ENCODE results near the gene LONRF2.

The LONRF2 gene

GRCh38 chr2:100271210-100271609 is 51.1 kb downstream of the LONRF2 start:
- Histone ChIP-seq H3K9ac (ENCODE audit: low read depth, low read length) (no peak overlapping the region), H3K27ac (ENCODE audit: low read length) (no peak overlapping the region), H3K4me1 (ENCODE audit: insufficient read depth, low read length) (no peaks in the 10 kb centered on the region), H3K36me3 (ENCODE audit: insufficient read depth, low read depth, low read length) (no peaks in the 10 kb centered on the region), H3K4me3 (ENCODE audit: low read length) (no peak overlapping the region), H3K9me3 (ENCODE audit: insufficient read depth, low read depth, low read length) (no peaks in the 10 kb centered on the region), H3K27me3 (ENCODE audit: insufficient read depth, low read length) (no peaks in the 10 kb centered on the region)

- H3K27ac ChIP-seq (ENCODE audit: low read length): no peak overlapping the region
- H3K4me1 ChIP-seq (ENCODE audit: insufficient read depth, low read length): no peaks in the 10 kb centered on the region
- no peaks in the 10 kb centered on the region for H3K9me3 ChIP-seq (ENCODE audit: insufficient read depth, low read depth, low read length)
- H3K9ac ChIP-seq (ENCODE audit: low read depth, low read length): no peak overlapping the region
- no peaks in the 10 kb centered on the region for H3K36me3 ChIP-seq (ENCODE audit: insufficient read depth, low read depth, low read length)
- H3K27me3 ChIP-seq (ENCODE audit: insufficient read depth, low read length): no peaks in the 10 kb centered on the region
- no peak overlapping the region for H3K4me3 ChIP-seq (ENCODE audit: low read length)
Observed at GRCh38 chr2:100270381-100271146, 51.7 kb downstream of the LONRF2 start.

GRCh38 chr2:100269889-100270288 is 52.4 kb downstream of the LONRF2 start:
- Histone ChIP-seq H3K27me3 (ENCODE audit: insufficient read depth, low read length) (no peaks in the 10 kb centered on the region), H3K36me3 (ENCODE audit: insufficient read depth, low read depth, low read length) (no peaks in the 10 kb centered on the region), H3K27ac (ENCODE audit: low read length) (no peak overlapping the region), H3K9me3 (ENCODE audit: insufficient read depth, low read depth, low read length) (no peaks in the 10 kb centered on the region), H3K4me3 (ENCODE audit: low read length) (no peak overlapping the region), H3K9ac (ENCODE audit: low read depth, low read length) (no peak overlapping the region), H3K4me1 (ENCODE audit: insufficient read depth, low read length) (no peaks in the 10 kb centered on the region)

- Histone ChIP-seq H3K4me1 (ENCODE audit: insufficient read depth, low read length) (no peaks in the 10 kb centered on the region), H3K9me3 (ENCODE audit: insufficient read depth, low read depth, low read length) (no peaks in the 10 kb centered on the region), H3K4me3 (ENCODE audit: low read length) (no peak overlapping the region), H3K27me3 (ENCODE audit: insufficient read depth, low read length) (no peaks in the 10 kb centered on the region), H3K36me3 (ENCODE audit: insufficient read depth, low read depth, low read length) (no peaks in the 10 kb centered on the region), H3K9ac (ENCODE audit: low read depth, low read length) (no peak overlapping the region), H3K27ac (ENCODE audit: low read length) (no peak overlapping the region)
Observed at GRCh38 chr2:100268986-100269385, 53.3 kb downstream of the LONRF2 start.

- Histone ChIP-seq H3K9ac (ENCODE audit: low read depth, low read length) (no peak overlapping the region), H3K4me3 (ENCODE audit: low read length) (no peak overlapping the region), H3K4me1 (ENCODE audit: insufficient read depth, low read length) (no peaks in the 10 kb centered on the region), H3K27ac (ENCODE audit: low read length) (no peak overlapping the region), H3K27me3 (ENCODE audit: insufficient read depth, low read length) (no peaks in the 10 kb centered on the region), H3K9me3 (ENCODE audit: insufficient read depth, low read depth, low read length) (no peaks in the 10 kb centered on the region), H3K36me3 (ENCODE audit: insufficient read depth, low read depth, low read length) (no peaks in the 10 kb centered on the region)
Observed at GRCh38 chr2:100267751-100268150, 54.5 kb downstream of the LONRF2 start.

GRCh38 chr2:100266126-100266525 is 56.2 kb downstream of the LONRF2 start:
- Histone ChIP-seq H3K4me3 (ENCODE audit: low read length) (no peak overlapping the region), H3K27ac (ENCODE audit: low read length) (no peak overlapping the region), H3K27me3 (ENCODE audit: insufficient read depth, low read length) (no peaks in the 10 kb centered on the region), H3K4me1 (ENCODE audit: insufficient read depth, low read length) (no peaks in the 10 kb centered on the region), H3K9ac (ENCODE audit: low read depth, low read length) (no peak overlapping the region), H3K36me3 (ENCODE audit: insufficient read depth, low read depth, low read length) (no peaks in the 10 kb centered on the region), H3K9me3 (ENCODE audit: insufficient read depth, low read depth, low read length) (peaks cover 7% of the 10 kb centered on the region)

- Histone ChIP-seq H3K27me3 (ENCODE audit: insufficient read depth, low read length) (no peaks in the 10 kb centered on the region), H3K4me3 (ENCODE audit: low read length) (no peak overlapping the region), H3K27ac (ENCODE audit: low read length) (no peak overlapping the region), H3K4me1 (ENCODE audit: insufficient read depth, low read length) (no peaks in the 10 kb centered on the region), H3K9ac (ENCODE audit: low read depth, low read length) (no peak overlapping the region), H3K36me3 (ENCODE audit: insufficient read depth, low read depth, low read length) (no peaks in the 10 kb centered on the region), H3K9me3 (ENCODE audit: insufficient read depth, low read depth, low read length) (peaks cover 7% of the 10 kb centered on the region)
Observed at GRCh38 chr2:100265226-100265625, 57.1 kb downstream of the LONRF2 start.

GRCh38 chr2:100264651-100265050 is 57.6 kb downstream of the LONRF2 start:
- no peaks in the 10 kb centered on the region for H3K36me3 ChIP-seq (ENCODE audit: insufficient read depth, low read depth, low read length)
- peaks cover 7% of the 10 kb centered on the region for H3K9me3 ChIP-seq (ENCODE audit: insufficient read depth, low read depth, low read length)
- no peak overlapping the region for H3K9ac ChIP-seq (ENCODE audit: low read depth, low read length)
- no peaks in the 10 kb centered on the region for H3K27me3 ChIP-seq (ENCODE audit: insufficient read depth, low read length)
- H3K27ac ChIP-seq (ENCODE audit: low read length): no peak overlapping the region
- H3K4me1 ChIP-seq (ENCODE audit: insufficient read depth, low read length): no peaks in the 10 kb centered on the region
- no peak overlapping the region for H3K4me3 ChIP-seq (ENCODE audit: low read length)

- no peaks in the 10 kb centered on the region for H3K36me3 ChIP-seq (ENCODE audit: insufficient read depth, low read depth, low read length)
- H3K27me3 ChIP-seq (ENCODE audit: insufficient read depth, low read length): no peaks in the 10 kb centered on the region
- no peak overlapping the region for H3K4me3 ChIP-seq (ENCODE audit: low read length)
- H3K9ac ChIP-seq (ENCODE audit: low read depth, low read length): no peak overlapping the region
- H3K27ac ChIP-seq (ENCODE audit: low read length): no peak overlapping the region
- H3K4me1 ChIP-seq (ENCODE audit: insufficient read depth, low read length): no peaks in the 10 kb centered on the region
- H3K9me3 ChIP-seq (ENCODE audit: insufficient read depth, low read depth, low read length): peaks cover 7% of the 10 kb centered on the region
Observed at GRCh38 chr2:100264121-100264520, 58.2 kb downstream of the LONRF2 start.

GRCh38 chr2:100262555-100263320 is 59.6 kb downstream of the LONRF2 start:
- Histone ChIP-seq H3K4me3 (ENCODE audit: low read length) (peak overlapping the region; percentile 45; the same call in 1 of the 2 replicates), H3K27me3 (ENCODE audit: insufficient read depth, low read length) (no peaks in the 10 kb centered on the region), H3K9ac (ENCODE audit: low read depth, low read length) (no peak overlapping the region), H3K36me3 (ENCODE audit: insufficient read depth, low read depth, low read length) (no peaks in the 10 kb centered on the region), H3K4me1 (ENCODE audit: insufficient read depth, low read length) (no peaks in the 10 kb centered on the region), H3K27ac (ENCODE audit: low read length) (no peak overlapping the region), H3K9me3 (ENCODE audit: insufficient read depth, low read depth, low read length) (peaks cover 7% of the 10 kb centered on the region)

GRCh38 chr2:100262046-100262445 is 60.3 kb downstream of the LONRF2 start:
- Histone ChIP-seq H3K9ac (ENCODE audit: low read depth, low read length) (no peak overlapping the region), H3K4me3 (ENCODE audit: low read length) (no peak overlapping the region), H3K9me3 (ENCODE audit: insufficient read depth, low read depth, low read length) (peaks cover 7% of the 10 kb centered on the region), H3K27ac (ENCODE audit: low read length) (no peak overlapping the region), H3K36me3 (ENCODE audit: insufficient read depth, low read depth, low read length) (no peaks in the 10 kb centered on the region), H3K27me3 (ENCODE audit: insufficient read depth, low read length) (no peaks in the 10 kb centered on the region), H3K4me1 (ENCODE audit: insufficient read depth, low read length) (no peaks in the 10 kb centered on the region)
